GM12878 (cell line): ENCODE results near the gene C1orf174. TPM values are rescaled to one million over a fixed set of nuclear protein-coding genes. Genes with fewer than 3 reads are reported as not detected.

ENCODE experiments used
- ATAC-seq: fragments of 200-7000 bp; cut with Tn5 transposase; 3 replicates; pipeline ENCODE4 v1.9.1; 2020; ENCODE audit warnings: mild to moderate bottlenecking, moderate library complexity
- BruUV-seq: library from RNA; stranded (reverse); fragments of 400-500 nt; replicated peaks from 2 replicates; lab custom pipeline; 2021; lab: Mats Ljungman, UMichigan
- CTCF ChIA-PET: fragments of 300-600 bp; sonication (Branson Sonifier 250); formaldehyde crosslinking; extraction: SDS; loops from one replicate; lab custom pipeline; 2021; ENCODE audit warnings: inconsistent platforms; lab: Yijun Ruan, JAX
- POLR2A ChIA-PET: fragments of 350-600 bp; formaldehyde crosslinking; extraction: SDS; loops from one replicate; lab custom pipeline; 2021; ENCODE audit warnings: inconsistent platforms; lab: Charles Lee
- RAD21 ChIA-PET: fragments of 300-600 bp; sonication (Branson Sonifier 250); formaldehyde crosslinking; loops from one replicate; lab custom pipeline; 2023; ENCODE audit warnings: antibody characterized with exemption; ENCODE audit not compliant: unreplicated experiment; lab: Charles Lee
- SMC1A ChIA-PET: fragments of 300-600 bp; sonication (Branson Sonifier 250); formaldehyde crosslinking; loops from one replicate; lab custom pipeline; 2023; ENCODE audit not compliant: unreplicated experiment, uncharacterized antibody; lab: Charles Lee
- DNase-seq: peaks from one replicate; pipeline ENCODE4 v3.0.0-alpha.2; 2011; ENCODE audit warnings: low read depth, low spot score
- FAIRE-seq: peaks from 3 replicates; lab custom pipeline; 2011; peaks lifted over from hg19 to GRCh38; lab: Jason Lieb, UNC
- H2AFZ ChIP-seq: 2 replicates; pipeline ENCODE4 v1.6.0; 2011; ENCODE audit warnings: low read depth, low read length, control low read depth; ENCODE audit not compliant: control insufficient read depth
- H3K27ac ChIP-seq: 2 replicates; pipeline ENCODE4 v1.5.1; 2011; ENCODE audit warnings: control low read depth; ENCODE audit not compliant: control insufficient read depth, insufficient read depth
- H3K27me3 ChIP-seq, 2 experiments: replicated peaks in 1 of 2; 2 replicates each; pipeline versions ENCODE4 v1.6.0 to v1.6.1; 2011; ENCODE audit warnings: low read length in 1 of 2; ENCODE audit not compliant: control insufficient read depth in 2 of 2, insufficient read depth in 2 of 2
- H3K36me3 ChIP-seq, 2 experiments: 2 replicates each; pipeline ENCODE4 v1.5.1; 2011; ENCODE audit warnings: low read length in 1 of 2; ENCODE audit not compliant: control insufficient read depth in 2 of 2, insufficient read depth in 2 of 2
- H3K4me1 ChIP-seq: 2 replicates; pipeline ENCODE4 v1.6.1; 2011; ENCODE audit warnings: mild to moderate bottlenecking, low read length, moderate library complexity, mixed read lengths; ENCODE audit not compliant: control insufficient read depth, insufficient read depth
- H3K4me2 ChIP-seq: 2 replicates; pipeline ENCODE4 v1.6.0; 2011; ENCODE audit warnings: control low read depth; ENCODE audit not compliant: control insufficient read depth, insufficient read depth
- H3K4me3 ChIP-seq: fragments of 200-600 bp; sonication (generic); 2 replicates; pipeline ENCODE4 v1.5.1; 2016
- H3K79me2 ChIP-seq: 2 replicates; pipeline ENCODE4 v1.6.0; 2011; ENCODE audit warnings: low read length; ENCODE audit not compliant: control insufficient read depth, insufficient read depth
- H3K9ac ChIP-seq: 2 replicates; pipeline ENCODE4 v1.8.0; 2011; ENCODE audit warnings: low read length, control low read depth, mixed read lengths; ENCODE audit not compliant: control insufficient read depth, insufficient read depth
- H3K9me3 ChIP-seq: replicated peaks from 3 replicates; pipeline ENCODE4 v1.5.1; 2011; ENCODE audit warnings: mild to moderate bottlenecking, low read length; ENCODE audit not compliant: control insufficient read depth, insufficient read depth
- H4K20me1 ChIP-seq: 2 replicates; pipeline ENCODE4 v1.6.0; 2011; ENCODE audit not compliant: control insufficient read depth, insufficient read depth
- FOS ChIP-seq: IDR thresholded peaks from 3 replicates; pipeline ENCODE4 v1.6.1; 2011; ENCODE audit warnings: borderline replicate concordance; ENCODE audit not compliant: insufficient read length; ENCODE audit errors: extremely low read depth
- RCOR1 ChIP-seq: conservative IDR thresholded peaks from 2 replicates; pipeline ENCODE4 v1.6.1; 2012; ENCODE audit warnings: low read depth, low read length, improper control_type of control experiment
- STAT3 ChIP-seq: IDR thresholded peaks from 2 replicates; pipeline ENCODE4 v1.6.1; 2011; ENCODE audit warnings: low read depth, low read length, improper control_type of control experiment
- SUZ12 ChIP-seq: fragments of 200-600 bp; sonication (generic); IDR thresholded peaks from one replicate; pipeline ENCODE4 v1.6.1; 2018; ENCODE audit warnings: antibody characterized with exemption, mild to moderate bottlenecking; ENCODE audit not compliant: unreplicated experiment
- whole genome bisulfite sequencing: methylation state at CpG from one replicate; pipeline ENCODE4 v1.1.6; 2016; ENCODE audit warnings: low lambda C conversion rate; ENCODE audit not compliant: insufficient replicate concordance, insufficient coverage; ENCODE audit errors: missing lambda C conversion rate; 5-methylcytosine and 5-hydroxymethylcytosine counted together
- in situ Hi-C: fragments of 300-500 bp; cut with MboI; formaldehyde crosslinking; loops from 9 replicates; pipeline ENCODE4 v1.14.3; 2018; ENCODE audit warnings: mixed read lengths
- intact Hi-C: fragments of 100-400 bp; cut with micrococcal nuclease; formaldehyde crosslinking; loops from one replicate; pipeline ENCODE4 v1.14.2; 2022; ENCODE audit not compliant: unreplicated experiment
- polyA plus RNA-seq, 11 experiments: library from polyadenylated mRNA; depleted of rRNA in 4 of 11; unstranded in 6 of 11; stranded (reverse) in 5 of 11; fragments of >200 nt; fragmentation: Nextera tagmentation in 4 of 11; fragmentation: Illumina TruSeq in 1 of 11; extraction: Ambion mirVana in 4 of 11; extraction: Trizol in 1 of 11; gene quantifications; 1 replicate in 1 of 11; 2 replicates in 10 of 11; pipeline versions ENCODE4 v1.2.1 to v1.2.3, GENCODE V29; 2011 to 2016; ENCODE audit warnings: inconsistent platforms in 2 of 11, missing spikeins in 2 of 11, low read depth in 1 of 11
- total RNA-seq, 4 experiments: library from RNA; depleted of rRNA in 3 of 4; stranded (reverse); fragments of >200 nt in 3 of 4; fragmentation: Illumina TruSeq in 1 of 4; extraction: Trizol in 1 of 4; gene quantifications; 2 replicates each; pipeline versions ENCODE4 v1.2.1 to v1.2.3, GENCODE V29; 2013 to 2021
- TF ChIP-seq, protein P1 (sequence below): IDR thresholded peaks from 2 replicates; pipeline ENCODE4 v1.6.1; 2011; ENCODE audit warnings: low read depth, low read length, improper control_type of control experiment, borderline replicate concordance
- TF ChIP-seq, protein P2 (sequence below): fragments of 450-650 bp; IDR thresholded peaks from 2 replicates; pipeline ENCODE4 v1.6.1; 2016; ENCODE audit warnings: mild to moderate bottlenecking, moderate library complexity, borderline replicate concordance
- TF ChIP-seq, protein P3 (sequence below): fragments of 450-650 bp; IDR thresholded peaks from 2 replicates; pipeline ENCODE4 v1.6.1; 2016; ENCODE audit warnings: mild to moderate bottlenecking

Gene C1orf174
- total and polyA plus RNA-seq, 10 of the 15 experiments (the other 5 are each of a cell fraction or from before 2014, with no cell fraction given): 17.5 to 35.4 (median 25.1) TPM

DNA sequence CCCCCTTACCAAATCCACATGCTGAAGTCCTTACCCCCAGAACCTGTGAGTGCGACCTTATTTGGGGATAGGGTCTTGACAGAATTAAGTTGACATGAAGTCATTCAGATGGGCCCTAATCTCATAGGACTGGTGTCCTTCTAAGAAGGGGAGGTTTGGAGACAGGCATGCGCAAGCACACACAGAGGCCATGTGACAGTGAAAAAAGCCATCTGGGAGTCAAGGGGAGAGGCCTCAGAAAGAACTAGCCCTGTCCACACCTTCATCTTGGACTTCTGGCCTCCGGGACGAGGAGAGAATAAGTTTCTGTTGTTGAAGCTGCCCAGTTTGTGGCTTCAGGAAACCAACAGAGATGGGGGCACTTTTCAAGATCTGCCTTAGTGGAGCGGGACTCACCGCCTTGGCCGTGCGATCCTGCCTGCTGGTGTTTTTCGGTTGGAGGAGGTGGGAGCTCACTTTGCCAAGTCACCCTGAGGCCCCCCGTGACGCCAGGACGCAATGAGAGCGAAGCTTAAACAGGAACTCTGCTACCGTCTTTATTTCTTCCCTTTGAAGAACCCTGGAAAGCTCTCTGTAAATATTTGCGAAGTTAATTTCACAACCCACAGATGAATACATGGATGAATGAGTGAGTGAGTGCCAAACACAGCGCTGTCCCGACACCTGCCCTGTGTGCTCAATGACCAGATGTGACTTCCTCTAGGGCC, 42.5 kb upstream of the C1orf174 start:
- RAD21 ChIA-PET: no interaction called here
- Histone ChIP-seq H3K9ac (no peak overlapping the region), H4K20me1 (no peaks in the 10 kb centered on the region), H3K4me1 (no peaks in the 10 kb centered on the region), H2AFZ (no peak overlapping the region), H3K27me3 (no peaks in the 10 kb centered on the region; a peak in 1 of 4 replicates), H3K79me2 (no peaks in the 10 kb centered on the region), H3K9me3 (no peaks in the 10 kb centered on the region; the same call in 2 of the 3 replicates), H3K4me3 (no peak overlapping the region), H3K36me3 (no peaks in the 10 kb centered on the region), H3K4me2 (no peak overlapping the region)
- no TSS peak for BruUV-seq
- no peak for FAIRE-seq
- SMC1A ChIA-PET: no interaction called here
- no peak for TF ChIP-seq RCOR1
- TF ChIP-seq, protein P1, sequence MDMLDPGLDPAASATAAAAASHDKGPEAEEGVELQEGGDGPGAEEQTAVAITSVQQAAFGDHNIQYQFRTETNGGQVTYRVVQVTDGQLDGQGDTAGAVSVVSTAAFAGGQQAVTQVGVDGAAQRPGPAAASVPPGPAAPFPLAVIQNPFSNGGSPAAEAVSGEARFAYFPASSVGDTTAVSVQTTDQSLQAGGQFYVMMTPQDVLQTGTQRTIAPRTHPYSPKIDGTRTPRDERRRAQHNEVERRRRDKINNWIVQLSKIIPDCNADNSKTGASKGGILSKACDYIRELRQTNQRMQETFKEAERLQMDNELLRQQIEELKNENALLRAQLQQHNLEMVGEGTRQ: no peak
- TF ChIP-seq, all 136 proteins: peak for 0
- WGBS: 58% methylated on average over 16 of the region's 17 CpGs
- DNase-seq (no peak), ATAC-seq (no peak)
- intact Hi-C loops: no loop called here
- no peak overlapping the region for H3K27ac ChIP-seq
- ChIA-PET CTCF (no interaction called here), POLR2A (no interaction called here)
- in situ Hi-C loops: no loop called here

DNA sequence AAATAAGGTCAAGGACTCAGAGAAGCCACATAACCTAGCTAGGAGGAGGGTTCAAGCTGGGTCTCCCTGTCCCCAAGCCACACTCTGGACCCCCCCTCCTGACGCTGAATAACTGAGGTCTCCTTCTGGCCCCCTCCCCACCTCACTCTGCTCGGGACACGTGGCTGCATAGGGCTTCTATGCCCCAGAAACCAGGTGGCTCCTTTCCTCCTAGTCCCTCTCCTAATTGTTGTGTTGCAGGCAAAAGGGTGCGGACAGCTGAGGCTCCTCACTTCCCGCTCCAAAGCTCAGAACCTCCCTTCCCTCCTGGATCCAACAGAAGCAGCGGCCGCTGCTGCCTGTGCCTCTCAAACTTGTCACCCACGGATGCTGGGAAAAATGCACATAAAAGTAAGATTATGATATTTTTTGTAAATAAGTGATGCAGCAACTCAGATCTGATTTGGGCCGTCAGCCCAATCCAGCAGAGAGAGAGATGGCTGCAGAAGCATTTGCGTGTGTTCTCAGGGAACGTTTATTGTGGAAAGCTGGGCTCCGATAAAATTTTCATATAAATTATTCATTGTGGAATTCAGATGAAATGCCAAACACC, 40.8 kb upstream of the C1orf174 start:
- H3K4me2 ChIP-seq: no peak overlapping the region
- H3K36me3 ChIP-seq: no peaks in the 10 kb centered on the region
- POLR2A ChIA-PET: no interaction called here
- RAD21 ChIA-PET: no interaction called here
- SMC1A ChIA-PET: no interaction called here
- CTCF ChIA-PET: no interaction called here
- ATAC-seq (no peak), FAIRE-seq (no peak), DNase-seq (no peak)
- in situ Hi-C loops: no loop called here
- intact Hi-C loops: no loop called here
- no peaks in the 10 kb centered on the region for H3K4me1 ChIP-seq
- 35% methylated on average over 12 of the region's 12 CpGs for WGBS
- H3K79me2 ChIP-seq: no peaks in the 10 kb centered on the region
- H3K9me3 ChIP-seq: no peaks in the 10 kb centered on the region; the same call in 2 of the 3 replicates
- no peaks in the 10 kb centered on the region for H4K20me1 ChIP-seq
- no peak overlapping the region for H3K9ac ChIP-seq
- no peaks in the 10 kb centered on the region; a peak in 1 of 4 replicates for H3K27me3 ChIP-seq
- H2AFZ ChIP-seq: no peak overlapping the region
- H3K4me3 ChIP-seq: no peak overlapping the region
- H3K27ac ChIP-seq: no peak overlapping the region
- BruUV-seq: no TSS peak
- TF ChIP-seq SUZ12: no peak
- TF ChIP-seq, protein P2, sequence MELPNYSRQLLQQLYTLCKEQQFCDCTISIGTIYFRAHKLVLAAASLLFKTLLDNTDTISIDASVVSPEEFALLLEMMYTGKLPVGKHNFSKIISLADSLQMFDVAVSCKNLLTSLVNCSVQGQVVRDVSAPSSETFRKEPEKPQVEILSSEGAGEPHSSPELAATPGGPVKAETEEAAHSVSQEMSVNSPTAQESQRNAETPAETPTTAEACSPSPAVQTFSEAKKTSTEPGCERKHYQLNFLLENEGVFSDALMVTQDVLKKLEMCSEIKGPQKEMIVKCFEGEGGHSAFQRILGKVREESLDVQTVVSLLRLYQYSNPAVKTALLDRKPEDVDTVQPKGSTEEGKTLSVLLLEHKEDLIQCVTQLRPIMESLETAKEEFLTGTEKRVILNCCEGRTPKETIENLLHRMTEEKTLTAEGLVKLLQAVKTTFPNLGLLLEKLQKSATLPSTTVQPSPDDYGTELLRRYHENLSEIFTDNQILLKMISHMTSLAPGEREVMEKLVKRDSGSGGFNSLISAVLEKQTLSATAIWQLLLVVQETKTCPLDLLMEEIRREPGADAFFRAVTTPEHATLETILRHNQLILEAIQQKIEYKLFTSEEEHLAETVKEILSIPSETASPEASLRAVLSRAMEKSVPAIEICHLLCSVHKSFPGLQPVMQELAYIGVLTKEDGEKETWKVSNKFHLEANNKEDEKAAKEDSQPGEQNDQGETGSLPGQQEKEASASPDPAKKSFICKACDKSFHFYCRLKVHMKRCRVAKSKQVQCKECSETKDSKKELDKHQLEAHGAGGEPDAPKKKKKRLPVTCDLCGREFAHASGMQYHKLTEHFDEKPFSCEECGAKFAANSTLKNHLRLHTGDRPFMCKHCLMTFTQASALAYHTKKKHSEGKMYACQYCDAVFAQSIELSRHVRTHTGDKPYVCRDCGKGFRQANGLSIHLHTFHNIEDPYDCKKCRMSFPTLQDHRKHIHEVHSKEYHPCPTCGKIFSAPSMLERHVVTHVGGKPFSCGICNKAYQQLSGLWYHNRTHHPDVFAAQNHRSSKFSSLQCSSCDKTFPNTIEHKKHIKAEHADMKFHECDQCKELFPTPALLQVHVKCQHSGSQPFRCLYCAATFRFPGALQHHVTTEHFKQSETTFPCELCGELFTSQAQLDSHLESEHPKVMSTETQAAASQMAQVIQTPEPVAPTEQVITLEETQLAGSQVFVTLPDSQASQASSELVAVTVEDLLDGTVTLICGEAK: no peak
- no peak for TF ChIP-seq FOS
- no peak for TF ChIP-seq STAT3
- TF ChIP-seq, protein P3, sequence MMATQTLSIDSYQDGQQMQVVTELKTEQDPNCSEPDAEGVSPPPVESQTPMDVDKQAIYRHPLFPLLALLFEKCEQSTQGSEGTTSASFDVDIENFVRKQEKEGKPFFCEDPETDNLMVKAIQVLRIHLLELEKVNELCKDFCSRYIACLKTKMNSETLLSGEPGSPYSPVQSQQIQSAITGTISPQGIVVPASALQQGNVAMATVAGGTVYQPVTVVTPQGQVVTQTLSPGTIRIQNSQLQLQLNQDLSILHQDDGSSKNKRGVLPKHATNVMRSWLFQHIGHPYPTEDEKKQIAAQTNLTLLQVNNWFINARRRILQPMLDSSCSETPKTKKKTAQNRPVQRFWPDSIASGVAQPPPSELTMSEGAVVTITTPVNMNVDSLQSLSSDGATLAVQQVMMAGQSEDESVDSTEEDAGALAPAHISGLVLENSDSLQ: no peak
